PFSK-1 (cell line): Measurements from ENCODE around the gene GRIK3.

ENCODE experiments used
- POLR2AphosphoS5 ChIP-seq: IDR thresholded peaks from 2 replicates; pipeline ENCODE4 v1.6.1; 2012; ENCODE audit warnings: low read depth, mild to moderate bottlenecking, control low read depth, low read length, moderate library complexity
- TAF1 ChIP-seq: IDR thresholded peaks from 2 replicates; pipeline ENCODE4 v1.6.1; 2012; ENCODE audit warnings: low read length, control low read depth, borderline replicate concordance; ENCODE audit not compliant: insufficient read depth
- TF ChIP-seq, protein P1 (sequence below), 2 experiments: IDR thresholded peaks; 2 replicates each; pipeline versions ENCODE4 v1.6.1 to v1.8.0; 2011 to 2012; ENCODE audit warnings: low read depth in 2 of 2, low read length in 2 of 2, control low read depth in 1 of 2, inconsistent platforms in 1 of 2, mild to moderate bottlenecking in 1 of 2, moderate library complexity in 1 of 2; ENCODE audit not compliant: insufficient read depth in 1 of 2

DNA sequence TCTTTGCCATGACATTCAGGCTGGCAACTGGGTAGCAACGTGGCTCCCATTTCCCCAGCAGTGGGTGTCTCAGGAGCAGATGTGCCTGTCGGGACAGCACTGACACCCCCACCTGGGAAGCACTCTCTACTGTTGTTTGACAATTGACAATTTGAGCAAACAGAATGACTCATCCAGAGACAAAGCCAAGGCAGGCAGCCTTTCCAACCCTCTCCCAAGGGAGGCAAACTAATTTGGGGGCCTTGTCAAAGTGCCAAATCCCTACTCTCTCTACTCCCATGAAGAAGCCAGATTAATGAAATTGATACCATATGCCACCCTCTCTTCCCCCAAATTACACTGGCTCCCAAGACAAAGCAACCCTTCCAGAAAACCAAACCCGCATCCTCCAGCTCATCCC lies 65.6 kb downstream of the GRIK3 start:
- TF ChIP-seq, protein P1, sequence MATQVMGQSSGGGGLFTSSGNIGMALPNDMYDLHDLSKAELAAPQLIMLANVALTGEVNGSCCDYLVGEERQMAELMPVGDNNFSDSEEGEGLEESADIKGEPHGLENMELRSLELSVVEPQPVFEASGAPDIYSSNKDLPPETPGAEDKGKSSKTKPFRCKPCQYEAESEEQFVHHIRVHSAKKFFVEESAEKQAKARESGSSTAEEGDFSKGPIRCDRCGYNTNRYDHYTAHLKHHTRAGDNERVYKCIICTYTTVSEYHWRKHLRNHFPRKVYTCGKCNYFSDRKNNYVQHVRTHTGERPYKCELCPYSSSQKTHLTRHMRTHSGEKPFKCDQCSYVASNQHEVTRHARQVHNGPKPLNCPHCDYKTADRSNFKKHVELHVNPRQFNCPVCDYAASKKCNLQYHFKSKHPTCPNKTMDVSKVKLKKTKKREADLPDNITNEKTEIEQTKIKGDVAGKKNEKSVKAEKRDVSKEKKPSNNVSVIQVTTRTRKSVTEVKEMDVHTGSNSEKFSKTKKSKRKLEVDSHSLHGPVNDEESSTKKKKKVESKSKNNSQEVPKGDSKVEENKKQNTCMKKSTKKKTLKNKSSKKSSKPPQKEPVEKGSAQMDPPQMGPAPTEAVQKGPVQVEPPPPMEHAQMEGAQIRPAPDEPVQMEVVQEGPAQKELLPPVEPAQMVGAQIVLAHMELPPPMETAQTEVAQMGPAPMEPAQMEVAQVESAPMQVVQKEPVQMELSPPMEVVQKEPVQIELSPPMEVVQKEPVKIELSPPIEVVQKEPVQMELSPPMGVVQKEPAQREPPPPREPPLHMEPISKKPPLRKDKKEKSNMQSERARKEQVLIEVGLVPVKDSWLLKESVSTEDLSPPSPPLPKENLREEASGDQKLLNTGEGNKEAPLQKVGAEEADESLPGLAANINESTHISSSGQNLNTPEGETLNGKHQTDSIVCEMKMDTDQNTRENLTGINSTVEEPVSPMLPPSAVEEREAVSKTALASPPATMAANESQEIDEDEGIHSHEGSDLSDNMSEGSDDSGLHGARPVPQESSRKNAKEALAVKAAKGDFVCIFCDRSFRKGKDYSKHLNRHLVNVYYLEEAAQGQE (IDR thresholded peaks at IDR 0.05; ENCODE audit: insufficient read depth in 1 of 2, low read depth in 2 of 2, low read length in 2 of 2) = no peak
- TF ChIP-seq POLR2AphosphoS5 (no peak), TAF1 (no peak)
